Liver (tissue), 9 donors: Measurements from ENCODE around the gene LMTK2. TPM values are rescaled to one million over a fixed set of nuclear protein-coding genes. Genes with fewer than 3 reads are reported as not detected.

Source experiments
- DNase-seq: peaks from one replicate; pipeline ENCODE4 v3.0.0-alpha.2; 2017; ENCODE audit warnings: low spot score
- H3K27ac ChIP-seq, 2 donors: one replicate each; pipeline ENCODE4 v1.7.0; 2013; ENCODE audit warnings: inconsistent platforms in 2 of 2, low read length in 2 of 2, control low read depth in 1 of 2, low read depth in 1 of 2, mild to moderate bottlenecking in 1 of 2
- H3K27me3 ChIP-seq, 4 donors: one replicate each; pipeline versions ENCODE4 v1.6.1 to v1.7.0; 2013; ENCODE audit warnings: low read length in 3 of 4, inconsistent platforms in 1 of 4, mild to moderate bottlenecking in 1 of 4, moderate library complexity in 1 of 4; ENCODE audit not compliant: control insufficient read depth in 4 of 4, insufficient read depth in 4 of 4
- H3K36me3 ChIP-seq, 4 donors: one replicate each; pipeline versions ENCODE4 v1.6.1 to v1.7.0; 2013; ENCODE audit warnings: low read length in 3 of 4, mild to moderate bottlenecking in 3 of 4, low read depth in 1 of 4, moderate library complexity in 1 of 4; ENCODE audit not compliant: control insufficient read depth in 4 of 4, insufficient read depth in 3 of 4
- H3K4me1 ChIP-seq, 4 donors: one replicate each; pipeline versions ENCODE4 v1.6.1 to v1.7.0; 2013; ENCODE audit warnings: low read length in 3 of 4, mild to moderate bottlenecking in 3 of 4, moderate library complexity in 1 of 4; ENCODE audit not compliant: control insufficient read depth in 4 of 4, insufficient read depth in 4 of 4
- H3K4me3 ChIP-seq, 3 donors: one replicate each; pipeline versions ENCODE4 v1.6.1 to v1.7.0; 2013; ENCODE audit warnings: low read length in 3 of 3, control low read depth in 1 of 3, low read depth in 1 of 3, mild to moderate bottlenecking in 1 of 3
- H3K9ac ChIP-seq, 2 donors: one replicate each; pipeline ENCODE4 v1.7.0; 2013; ENCODE audit warnings: low read length in 2 of 2, mild to moderate bottlenecking in 2 of 2, moderate library complexity in 2 of 2, control low read depth in 1 of 2, low read depth in 1 of 2
- H3K9me3 ChIP-seq, 4 donors: one replicate each; pipeline versions ENCODE4 v1.6.1 to v1.7.0; 2013; ENCODE audit warnings: low read length in 3 of 4; ENCODE audit not compliant: control insufficient read depth in 4 of 4
- ATF3 ChIP-seq: IDR thresholded peaks from 2 replicates; pipeline ENCODE4 v1.6.1; 2016; ENCODE audit warnings: antibody characterized with exemption
- CTCF ChIP-seq: fragments of 150-350 bp; IDR thresholded peaks from 2 replicates; pipeline ENCODE4 v1.5.1; 2017; ENCODE audit warnings: improper control_type of control experiment, low read depth, low read length; ENCODE audit not compliant: missing input control
- EGR1 ChIP-seq, 2 donors: IDR thresholded peaks; 2 replicates each; pipeline ENCODE4 v1.6.1; 2016 to 2018; ENCODE audit warnings: antibody characterized with exemption in 2 of 2, low read depth in 2 of 2
- FOXA1 ChIP-seq: IDR thresholded peaks from 2 replicates; pipeline ENCODE4 v1.6.1; 2016; ENCODE audit warnings: antibody characterized with exemption
- FOXA2 ChIP-seq: IDR thresholded peaks from 2 replicates; pipeline ENCODE4 v1.6.1; 2016; ENCODE audit warnings: antibody characterized with exemption
- GABPA ChIP-seq, 2 donors: IDR thresholded peaks in 1 of 2; conservative IDR thresholded peaks in 1 of 2; 2 replicates each; pipeline ENCODE4 v1.6.1; 2016; ENCODE audit warnings: antibody characterized with exemption in 2 of 2, mild to moderate bottlenecking in 1 of 2, moderate library complexity in 1 of 2
- HNF4A ChIP-seq, 2 donors: conservative IDR thresholded peaks; 2 replicates each; pipeline ENCODE4 v1.6.1; 2016; ENCODE audit warnings: antibody characterized with exemption in 2 of 2, mild to moderate bottlenecking in 2 of 2
- HNF4G ChIP-seq: IDR thresholded peaks from 2 replicates; pipeline ENCODE4 v1.6.1; 2016; ENCODE audit warnings: antibody characterized with exemption
- JUND ChIP-seq, 2 donors: IDR thresholded peaks; 2 replicates each; pipeline ENCODE4 v1.6.1; 2016; ENCODE audit warnings: antibody characterized with exemption in 2 of 2
- NR2F2 ChIP-seq: IDR thresholded peaks from 2 replicates; pipeline ENCODE4 v1.6.1; 2016; ENCODE audit warnings: antibody characterized with exemption
- RAD21 ChIP-seq, 2 donors: IDR thresholded peaks; 2 replicates each; pipeline ENCODE4 v1.6.1; 2016; ENCODE audit warnings: antibody characterized with exemption in 2 of 2, mild to moderate bottlenecking in 2 of 2
- SP1 ChIP-seq: IDR thresholded peaks from 2 replicates; pipeline ENCODE4 v1.6.1; 2018; ENCODE audit warnings: antibody characterized with exemption, mild to moderate bottlenecking
- TAF1 ChIP-seq: conservative IDR thresholded peaks from 2 replicates; pipeline ENCODE4 v1.6.1; 2016; ENCODE audit warnings: antibody characterized with exemption, mild to moderate bottlenecking
- YY1 ChIP-seq: IDR thresholded peaks from 2 replicates; pipeline ENCODE4 v1.6.1; 2016; ENCODE audit warnings: antibody characterized with exemption, mild to moderate bottlenecking
- whole genome bisulfite sequencing: extraction: QIAGEN DNeasy Blood & Tissue Kit; methylation state at CpG from one replicate; pipeline ENCODE4 v1.1.7; 2013; 5-methylcytosine and 5-hydroxymethylcytosine counted together
- polyA plus RNA-seq, 2 donors: library from polyadenylated mRNA; stranded (reverse) in 1 of 2; unstranded in 1 of 2; fragments of 200-250 nt in 1 of 2; fragments of >200 nt in 1 of 2; fragmentation: Nextera tagmentation in 1 of 2; extraction: Ambion mirVana in 1 of 2; gene quantifications; one replicate each; pipeline versions ENCODE4 v1.2.1 to v1.2.3, GENCODE V29; 2013 to 2015
- total RNA-seq, 2 donors: library from RNA; depleted of rRNA; stranded (reverse); fragments of >200 nt; gene quantifications; one replicate each; pipeline ENCODE4 v1.2.3, GENCODE V29; 2014
- TF ChIP-seq, protein P1 (sequence below): IDR thresholded peaks from 2 replicates; pipeline ENCODE4 v1.6.1; 2016; ENCODE audit warnings: antibody characterized with exemption
- TF ChIP-seq, protein P2 (sequence below): IDR thresholded peaks from 2 replicates; pipeline ENCODE4 v1.6.1; 2016; ENCODE audit warnings: antibody characterized with exemption
- TF ChIP-seq, protein P3 (sequence below): IDR thresholded peaks from 2 replicates; pipeline ENCODE4 v1.6.1; 2016; ENCODE audit warnings: antibody characterized with exemption, mild to moderate bottlenecking
- donor health status: healthy.
- donor health status: healthy.
- donor health status: healthy.
- donor health status: healthy.
- donor health status: healthy.

Gene LMTK2
- total and polyA plus RNA-seq, 4 donors, result 3.1 to 14.3 (median 9.0) TPM

GRCh38 chr7:98251601-98252424, 145.2 kb downstream of the LMTK2 start, which contains the start of gene TECPR1 (continued):
- no peak for TF ChIP-seq EGR1 (IDR thresholded peaks at IDR 0.05; ENCODE audit: low read depth in 2 of 2)

GRCh38 chr7:98252425-98253054, 145.9 kb downstream of the LMTK2 start:
- 20% methylated on average over 32 of the region's 32 CpGs for WGBS
- DNase-seq, result no peak
- Histone ChIP-seq H3K27me3 (no peaks in the 10 kb centered on the region), H3K27ac (peak overlapping the region; percentile 62), H3K4me3 (peak overlapping the region; percentile 74 to 90 (median 85)), H3K4me1 (peaks cover 10 to 23% (median 16%) of the 10 kb centered on the region in 4 donors), H3K9me3 (no peaks in the 10 kb centered on the region), H3K9ac (peak overlapping the region; percentile 1 to 40), H3K36me3 (peaks cover 0 to 7% (median 4%) of the 10 kb centered on the region in 4 donors)
- TF ChIP-seq FOXA2, result no peak
- no peak for TF ChIP-seq EGR1 (IDR thresholded peaks at IDR 0.05; ENCODE audit: low read depth in 2 of 2)
- TF ChIP-seq GABPA (IDR thresholded peaks at IDR 0.05 in 1 of 2, conservative IDR thresholded peaks at IDR 0.05 in 1 of 2), result no peak
- TF ChIP-seq, protein P1, sequence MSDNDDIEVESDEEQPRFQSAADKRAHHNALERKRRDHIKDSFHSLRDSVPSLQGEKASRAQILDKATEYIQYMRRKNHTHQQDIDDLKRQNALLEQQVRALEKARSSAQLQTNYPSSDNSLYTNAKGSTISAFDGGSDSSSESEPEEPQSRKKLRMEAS, result no peak
- no peak for TF ChIP-seq ATF3
- TF ChIP-seq HNF4G, result no peak
- no peak for TF ChIP-seq HNF4A (conservative IDR thresholded peaks at IDR 0.05)
- no peak for TF ChIP-seq SP1
- no peak for TF ChIP-seq CTCF
- TF ChIP-seq TAF1, result no peak
- TF ChIP-seq, protein P2, sequence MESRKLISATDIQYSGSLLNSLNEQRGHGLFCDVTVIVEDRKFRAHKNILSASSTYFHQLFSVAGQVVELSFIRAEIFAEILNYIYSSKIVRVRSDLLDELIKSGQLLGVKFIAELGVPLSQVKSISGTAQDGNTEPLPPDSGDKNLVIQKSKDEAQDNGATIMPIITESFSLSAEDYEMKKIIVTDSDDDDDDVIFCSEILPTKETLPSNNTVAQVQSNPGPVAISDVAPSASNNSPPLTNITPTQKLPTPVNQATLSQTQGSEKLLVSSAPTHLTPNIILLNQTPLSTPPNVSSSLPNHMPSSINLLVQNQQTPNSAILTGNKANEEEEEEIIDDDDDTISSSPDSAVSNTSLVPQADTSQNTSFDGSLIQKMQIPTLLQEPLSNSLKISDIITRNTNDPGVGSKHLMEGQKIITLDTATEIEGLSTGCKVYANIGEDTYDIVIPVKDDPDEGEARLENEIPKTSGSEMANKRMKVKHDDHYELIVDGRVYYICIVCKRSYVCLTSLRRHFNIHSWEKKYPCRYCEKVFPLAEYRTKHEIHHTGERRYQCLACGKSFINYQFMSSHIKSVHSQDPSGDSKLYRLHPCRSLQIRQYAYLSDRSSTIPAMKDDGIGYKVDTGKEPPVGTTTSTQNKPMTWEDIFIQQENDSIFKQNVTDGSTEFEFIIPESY, result no peak
- TF ChIP-seq JUND (IDR thresholded peaks at IDR 0.05), result no peak
- no peak for TF ChIP-seq YY1
- TF ChIP-seq FOXA1, result no peak
- no peak for TF ChIP-seq NR2F2
- TF ChIP-seq, protein P3, sequence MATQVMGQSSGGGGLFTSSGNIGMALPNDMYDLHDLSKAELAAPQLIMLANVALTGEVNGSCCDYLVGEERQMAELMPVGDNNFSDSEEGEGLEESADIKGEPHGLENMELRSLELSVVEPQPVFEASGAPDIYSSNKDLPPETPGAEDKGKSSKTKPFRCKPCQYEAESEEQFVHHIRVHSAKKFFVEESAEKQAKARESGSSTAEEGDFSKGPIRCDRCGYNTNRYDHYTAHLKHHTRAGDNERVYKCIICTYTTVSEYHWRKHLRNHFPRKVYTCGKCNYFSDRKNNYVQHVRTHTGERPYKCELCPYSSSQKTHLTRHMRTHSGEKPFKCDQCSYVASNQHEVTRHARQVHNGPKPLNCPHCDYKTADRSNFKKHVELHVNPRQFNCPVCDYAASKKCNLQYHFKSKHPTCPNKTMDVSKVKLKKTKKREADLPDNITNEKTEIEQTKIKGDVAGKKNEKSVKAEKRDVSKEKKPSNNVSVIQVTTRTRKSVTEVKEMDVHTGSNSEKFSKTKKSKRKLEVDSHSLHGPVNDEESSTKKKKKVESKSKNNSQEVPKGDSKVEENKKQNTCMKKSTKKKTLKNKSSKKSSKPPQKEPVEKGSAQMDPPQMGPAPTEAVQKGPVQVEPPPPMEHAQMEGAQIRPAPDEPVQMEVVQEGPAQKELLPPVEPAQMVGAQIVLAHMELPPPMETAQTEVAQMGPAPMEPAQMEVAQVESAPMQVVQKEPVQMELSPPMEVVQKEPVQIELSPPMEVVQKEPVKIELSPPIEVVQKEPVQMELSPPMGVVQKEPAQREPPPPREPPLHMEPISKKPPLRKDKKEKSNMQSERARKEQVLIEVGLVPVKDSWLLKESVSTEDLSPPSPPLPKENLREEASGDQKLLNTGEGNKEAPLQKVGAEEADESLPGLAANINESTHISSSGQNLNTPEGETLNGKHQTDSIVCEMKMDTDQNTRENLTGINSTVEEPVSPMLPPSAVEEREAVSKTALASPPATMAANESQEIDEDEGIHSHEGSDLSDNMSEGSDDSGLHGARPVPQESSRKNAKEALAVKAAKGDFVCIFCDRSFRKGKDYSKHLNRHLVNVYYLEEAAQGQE, result no peak
- no peak for TF ChIP-seq RAD21 (IDR thresholded peaks at IDR 0.05)
